Tibial nerve (tissue), 4 donors: ENCODE results near the gene SNX18.

Source experiments
- EP300 ChIP-seq, 2 donors: sonication (generic); formaldehyde crosslinking; IDR thresholded peaks; one replicate each; pipeline ENCODE4 v1.6.1; 2017; ENCODE audit warnings: antibody characterized with exemption in 2 of 2, mild to moderate bottlenecking in 1 of 2
- POLR2A ChIP-seq, 2 donors: fragments of 450-650 bp; IDR thresholded peaks; one replicate each; pipeline ENCODE4 v1.6.1; 2017; ENCODE audit warnings: antibody characterized with exemption in 2 of 2, mild to moderate bottlenecking in 2 of 2, moderate library complexity in 2 of 2
- TF ChIP-seq, protein P1 (sequence below), 5 experiments: fragments of 200-600 bp in 3 of 5; fragments of 450-650 bp in 2 of 5; sonication (generic) in 3 of 5; IDR thresholded peaks; one replicate each; pipeline ENCODE4 v1.5.1; 2016 to 2019; ENCODE audit warnings: antibody characterized with exemption in 5 of 5, mild to moderate bottlenecking in 3 of 5, moderate library complexity in 2 of 5

DNA sequence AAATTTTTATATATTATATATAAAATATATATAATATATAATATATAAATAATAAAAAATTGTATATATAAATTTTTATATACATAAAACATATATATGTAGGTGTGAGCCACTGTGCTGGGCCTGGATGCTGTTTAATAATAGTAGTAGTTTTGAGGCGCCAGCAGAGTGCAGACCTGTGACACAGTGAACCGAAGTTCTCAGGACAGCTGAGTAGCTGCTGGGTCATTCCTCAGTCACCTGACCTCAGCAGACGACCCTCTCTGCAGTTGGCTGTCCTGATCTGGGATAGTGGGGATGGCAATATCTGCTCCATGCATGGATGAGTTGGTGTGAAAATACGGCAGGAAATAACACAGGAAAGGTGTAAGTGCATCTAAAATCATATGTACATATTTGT is 3.3 kb upstream of the SNX18 start:
- TF ChIP-seq, protein P1, sequence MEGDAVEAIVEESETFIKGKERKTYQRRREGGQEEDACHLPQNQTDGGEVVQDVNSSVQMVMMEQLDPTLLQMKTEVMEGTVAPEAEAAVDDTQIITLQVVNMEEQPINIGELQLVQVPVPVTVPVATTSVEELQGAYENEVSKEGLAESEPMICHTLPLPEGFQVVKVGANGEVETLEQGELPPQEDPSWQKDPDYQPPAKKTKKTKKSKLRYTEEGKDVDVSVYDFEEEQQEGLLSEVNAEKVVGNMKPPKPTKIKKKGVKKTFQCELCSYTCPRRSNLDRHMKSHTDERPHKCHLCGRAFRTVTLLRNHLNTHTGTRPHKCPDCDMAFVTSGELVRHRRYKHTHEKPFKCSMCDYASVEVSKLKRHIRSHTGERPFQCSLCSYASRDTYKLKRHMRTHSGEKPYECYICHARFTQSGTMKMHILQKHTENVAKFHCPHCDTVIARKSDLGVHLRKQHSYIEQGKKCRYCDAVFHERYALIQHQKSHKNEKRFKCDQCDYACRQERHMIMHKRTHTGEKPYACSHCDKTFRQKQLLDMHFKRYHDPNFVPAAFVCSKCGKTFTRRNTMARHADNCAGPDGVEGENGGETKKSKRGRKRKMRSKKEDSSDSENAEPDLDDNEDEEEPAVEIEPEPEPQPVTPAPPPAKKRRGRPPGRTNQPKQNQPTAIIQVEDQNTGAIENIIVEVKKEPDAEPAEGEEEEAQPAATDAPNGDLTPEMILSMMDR (IDR thresholded peaks at IDR 0.05), result no peak
- TF ChIP-seq POLR2A (IDR thresholded peaks at IDR 0.05) (no peak), EP300 (IDR thresholded peaks at IDR 0.05) (no peak)
